HUES64 (cell line): ENCODE results near the gene ZZZ3.
"Not testable (repeated sequence)": the region's sequence is repeated elsewhere in the genome, so short reads cannot be mapped to it uniquely, and the experiment has no call there.

ENCODE experiments used
- H3K27ac ChIP-seq: 2 replicates; pipeline ENCODE4 v1.7.0; 2013; ENCODE audit warnings: low read depth, low read length, inconsistent platforms
- H3K27me3 ChIP-seq: 2 replicates; pipeline ENCODE4 v1.6.1; 2013; ENCODE audit warnings: mild to moderate bottlenecking, low read length; ENCODE audit not compliant: insufficient read depth
- H3K36me3 ChIP-seq: 2 replicates; pipeline ENCODE4 v1.6.1; 2013; ENCODE audit warnings: mild to moderate bottlenecking, low read length; ENCODE audit not compliant: insufficient read depth
- H3K4me1 ChIP-seq: 2 replicates; pipeline ENCODE4 v1.6.1; 2013; ENCODE audit warnings: mild to moderate bottlenecking, low read length, moderate library complexity; ENCODE audit not compliant: insufficient read depth
- H3K4me3 ChIP-seq: 2 replicates; pipeline ENCODE4 v1.5.1; 2013; ENCODE audit warnings: mild to moderate bottlenecking, low read length, moderate library complexity
- H3K9ac ChIP-seq: 2 replicates; pipeline ENCODE4 v1.6.1; 2013; ENCODE audit warnings: mild to moderate bottlenecking, low read depth, low read length
- H3K9me3 ChIP-seq: 2 replicates; pipeline ENCODE4 v1.6.1; 2013; ENCODE audit warnings: low read depth, low read length; ENCODE audit not compliant: insufficient read depth
- WGBS: fragments of 150-250, 120-280 bp; methylation state at CpG from one replicate; pipeline ENCODE4 v1.1.7; 2013; ENCODE audit warnings: missing lambda C conversion rate; 5-methylcytosine and 5-hydroxymethylcytosine counted together

ZZZ3 gene

GRCh38 chr1:77670330-77670729 lies 12.1 kb downstream of the ZZZ3 start:
- Histone ChIP-seq H3K27me3 (no peaks in the 10 kb centered on the region), H3K9me3 (no peaks in the 10 kb centered on the region), H3K4me1 (peaks cover 16% of the 10 kb centered on the region), H3K36me3 (no peaks in the 10 kb centered on the region), H3K27ac (no peak overlapping the region), H3K9ac (no peak overlapping the region), H3K4me3 (no peak overlapping the region)
- WGBS = 95% methylated on average over 7 of the region's 7 CpGs

GRCh38 chr1:77668924-77669449 lies 13.5 kb downstream of the ZZZ3 start:
- no peaks in the 10 kb centered on the region for H3K36me3 ChIP-seq
- H3K4me3 ChIP-seq = no peak overlapping the region
- H3K4me1 ChIP-seq = peaks cover 16% of the 10 kb centered on the region
- H3K9ac ChIP-seq = no peak overlapping the region
- no peaks in the 10 kb centered on the region for H3K9me3 ChIP-seq
- WGBS = 100% methylated on average over 1 of the region's 1 CpG
- H3K27ac ChIP-seq = no peak overlapping the region
- no peaks in the 10 kb centered on the region for H3K27me3 ChIP-seq

GRCh38 chr1:77664939-77665516 lies 17.4 kb downstream of the ZZZ3 start:
- H3K27ac ChIP-seq = no peak overlapping the region
- no peak overlapping the region for H3K9ac ChIP-seq
- H3K4me1 ChIP-seq = no peaks in the 10 kb centered on the region
- H3K4me3 ChIP-seq = no peak overlapping the region
- H3K27me3 ChIP-seq = no peaks in the 10 kb centered on the region
- H3K9me3 ChIP-seq = no peaks in the 10 kb centered on the region
- H3K36me3 ChIP-seq = 0 out of 2 replicates have a peak, but pooled peaks cover 4% of the 10 kb centered on the region
- 100% methylated on average over 1 of the region's 3 CpGs for WGBS

GRCh38 chr1:77661696-77662095 lies 20.8 kb downstream of the ZZZ3 start:
- Histone ChIP-seq H3K9ac (no peak overlapping the region), H3K4me3 (no peak overlapping the region), H3K36me3 (0 out of 2 replicates have a peak, but pooled peaks cover 4% of the 10 kb centered on the region), H3K27me3 (no peaks in the 10 kb centered on the region), H3K4me1 (no peaks in the 10 kb centered on the region), H3K27ac (no peak overlapping the region), H3K9me3 (no peaks in the 10 kb centered on the region)
- WGBS = 94% methylated on average over 4 of the region's 4 CpGs

GRCh38 chr1:77659879-77660593 lies 22.4 kb downstream of the ZZZ3 start:
- 94% methylated on average over 3 of the region's 4 CpGs for WGBS
- 0 out of 2 replicates have a peak, but pooled peaks cover 4% of the 10 kb centered on the region for H3K36me3 ChIP-seq
- H3K9ac ChIP-seq = no peak overlapping the region

GRCh38 chr1:77658271-77658670 lies 24.2 kb downstream of the ZZZ3 start:
- no peak overlapping the region for H3K27ac ChIP-seq
- 0 out of 2 replicates have a peak, but pooled peaks cover 4% of the 10 kb centered on the region for H3K36me3 ChIP-seq
- no peaks in the 10 kb centered on the region for H3K27me3 ChIP-seq
- no peaks in the 10 kb centered on the region for H3K9me3 ChIP-seq
- no peaks in the 10 kb centered on the region for H3K4me1 ChIP-seq
- H3K9ac ChIP-seq = no peak overlapping the region
- H3K4me3 ChIP-seq = no peak overlapping the region
- 97% methylated on average over 5 of the region's 6 CpGs for WGBS

More at GRCh38 chr1:77659879-77660593, 22.4 kb downstream of the ZZZ3 start:
- no peaks in the 10 kb centered on the region for H3K27me3 ChIP-seq
- H3K27ac ChIP-seq = no peak overlapping the region
- no peak overlapping the region for H3K4me3 ChIP-seq
- no peaks in the 10 kb centered on the region for H3K4me1 ChIP-seq
- no peaks in the 10 kb centered on the region for H3K9me3 ChIP-seq

GRCh38 chr1:77655431-77655974 lies 27.0 kb downstream of the ZZZ3 start:
- Histone ChIP-seq H3K9me3 (peaks cover 11% of the 10 kb centered on the region), H3K9ac (no peak overlapping the region), H3K4me3 (no peak overlapping the region), H3K4me1 (no peaks in the 10 kb centered on the region), H3K27me3 (no peaks in the 10 kb centered on the region), H3K36me3 (peaks cover 10% of the 10 kb centered on the region), H3K27ac (no peak overlapping the region)
- 84% methylated on average over 2 of the region's 2 CpGs for whole genome bisulfite sequencing

- H3K9me3 ChIP-seq = peaks cover 23% of the 10 kb centered on the region
- H3K4me1 ChIP-seq = no peaks in the 10 kb centered on the region
- no peak overlapping the region for H3K9ac ChIP-seq
- no peaks in the 10 kb centered on the region for H3K27me3 ChIP-seq
- WGBS = 95% methylated on average over 6 of the region's 6 CpGs
- peaks cover 19% of the 10 kb centered on the region for H3K36me3 ChIP-seq
- H3K4me3 ChIP-seq = no peak overlapping the region
- H3K27ac ChIP-seq = no peak overlapping the region
These were observed 29.4 kb downstream of the ZZZ3 start for GRCh38 chr1:77652970-77653516.

- Histone ChIP-seq H3K4me1 (no peaks in the 10 kb centered on the region), H3K9ac (no peak overlapping the region), H3K27me3 (no peaks in the 10 kb centered on the region), H3K27ac (no peak overlapping the region), H3K9me3 (peaks cover 23% of the 10 kb centered on the region), H3K4me3 (no peak overlapping the region), H3K36me3 (peaks cover 19% of the 10 kb centered on the region)
These were observed 30.2 kb downstream of the ZZZ3 start for GRCh38 chr1:77652268-77652667.

GRCh38 chr1:77649127-77649526 lies 33.3 kb downstream of the ZZZ3 start:
- H3K36me3 ChIP-seq = peaks cover 34% of the 10 kb centered on the region
- no peak overlapping the region for H3K4me3 ChIP-seq
- no peaks in the 10 kb centered on the region for H3K27me3 ChIP-seq
- 100% methylated on average over 2 of the region's 2 CpGs for WGBS
- peaks cover 23% of the 10 kb centered on the region for H3K9me3 ChIP-seq
- no peak overlapping the region for H3K27ac ChIP-seq
- H3K4me1 ChIP-seq = no peaks in the 10 kb centered on the region
- H3K9ac ChIP-seq = no peak overlapping the region

GRCh38 chr1:77646224-77646623 lies 36.2 kb downstream of the ZZZ3 start:
- not testable (repeated sequence) for H3K4me3 ChIP-seq, H3K4me1 ChIP-seq, H3K9ac ChIP-seq, H3K27ac ChIP-seq, H3K27me3 ChIP-seq
- peaks cover 34% of the 10 kb centered on the region for H3K36me3 ChIP-seq
- WGBS = 95% methylated on average over 6 of the region's 6 CpGs
- peaks cover 19% of the 10 kb centered on the region for H3K9me3 ChIP-seq
